ENCODE measurements around the gene ABCC8.
A peak's percentile ranks its signal among the peaks of the same experiment; 100 is the strongest.

The ABCC8 gene

DNA sequence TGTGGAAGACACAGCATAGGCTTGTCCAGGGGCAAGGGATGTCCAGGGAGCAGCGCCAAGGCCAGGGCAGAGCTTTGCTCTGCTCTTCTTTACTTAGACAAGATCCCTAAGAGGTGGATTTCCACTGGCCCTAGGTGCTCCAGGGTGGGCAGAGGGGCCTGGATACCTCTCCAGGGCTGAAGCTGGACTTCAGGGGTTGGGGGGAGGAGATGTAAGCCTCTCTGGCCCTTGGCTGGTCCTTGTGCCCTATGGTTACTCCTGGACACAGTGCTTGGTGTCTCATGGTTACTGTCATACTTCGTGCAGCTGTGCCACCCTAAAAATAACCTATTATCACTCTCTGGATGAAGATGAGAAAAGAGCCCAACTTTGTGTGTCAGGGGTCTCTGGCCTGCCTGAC, 75.3 kb downstream of the ABCC8 start:
- DNase-seq: no peak

DNA sequence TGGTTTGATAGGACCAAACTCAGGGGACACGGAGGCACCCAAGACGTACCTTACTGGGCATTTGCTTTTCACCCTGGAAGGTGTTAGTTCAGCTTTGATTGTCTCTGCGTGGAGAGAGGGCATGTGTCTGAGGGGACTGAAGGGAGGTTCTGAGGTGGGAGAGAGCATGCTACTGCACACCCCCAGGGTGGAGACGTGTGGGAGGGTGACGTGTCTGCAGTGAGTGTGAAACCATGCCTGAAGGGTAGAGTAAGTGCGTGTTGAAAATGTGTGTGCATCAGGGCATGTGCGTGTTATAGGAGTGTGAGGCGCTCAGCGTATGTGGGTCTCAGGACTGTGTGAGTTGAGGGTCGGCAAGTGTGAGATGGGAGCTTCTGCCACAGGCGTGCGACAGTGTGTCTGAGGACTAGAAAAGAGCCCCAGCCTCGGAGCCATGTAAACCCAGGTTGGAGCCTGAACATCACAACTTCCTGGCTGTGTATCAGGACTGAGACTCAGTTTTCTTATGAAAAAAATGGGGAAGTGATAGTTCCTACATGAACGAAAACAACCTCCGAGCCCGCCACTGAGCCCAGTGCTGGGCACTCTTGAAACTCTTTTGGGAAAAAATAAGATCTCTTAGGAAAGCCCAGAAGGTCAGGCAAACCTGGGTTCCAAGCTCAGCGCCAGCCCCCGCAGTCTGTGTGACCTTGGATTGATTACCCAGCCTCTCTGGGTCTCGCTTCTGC, 76.4 kb downstream of the ABCC8 start:
- DNase-seq: no peak

DNA sequence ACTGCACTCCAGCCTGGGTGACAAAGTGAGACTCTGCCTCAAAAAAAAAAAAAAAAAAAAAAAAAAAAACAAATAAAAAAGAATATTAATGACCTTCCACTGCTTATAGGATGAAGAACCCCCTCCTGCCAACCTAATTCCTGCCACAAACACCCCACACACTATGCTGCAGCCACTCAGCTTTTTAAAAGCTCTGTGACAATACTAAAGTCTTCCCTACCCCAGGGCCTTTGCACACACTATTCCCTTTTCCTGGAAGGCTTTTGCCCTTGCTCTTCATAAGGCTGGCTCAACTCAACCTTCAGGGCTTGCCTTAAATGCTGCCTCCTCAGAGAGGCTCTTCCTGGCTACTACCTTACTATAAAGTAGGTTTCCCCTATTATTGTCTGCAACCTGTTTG, 77.4 kb downstream of the ABCC8 start:
- DNase-seq: no peak

DNA sequence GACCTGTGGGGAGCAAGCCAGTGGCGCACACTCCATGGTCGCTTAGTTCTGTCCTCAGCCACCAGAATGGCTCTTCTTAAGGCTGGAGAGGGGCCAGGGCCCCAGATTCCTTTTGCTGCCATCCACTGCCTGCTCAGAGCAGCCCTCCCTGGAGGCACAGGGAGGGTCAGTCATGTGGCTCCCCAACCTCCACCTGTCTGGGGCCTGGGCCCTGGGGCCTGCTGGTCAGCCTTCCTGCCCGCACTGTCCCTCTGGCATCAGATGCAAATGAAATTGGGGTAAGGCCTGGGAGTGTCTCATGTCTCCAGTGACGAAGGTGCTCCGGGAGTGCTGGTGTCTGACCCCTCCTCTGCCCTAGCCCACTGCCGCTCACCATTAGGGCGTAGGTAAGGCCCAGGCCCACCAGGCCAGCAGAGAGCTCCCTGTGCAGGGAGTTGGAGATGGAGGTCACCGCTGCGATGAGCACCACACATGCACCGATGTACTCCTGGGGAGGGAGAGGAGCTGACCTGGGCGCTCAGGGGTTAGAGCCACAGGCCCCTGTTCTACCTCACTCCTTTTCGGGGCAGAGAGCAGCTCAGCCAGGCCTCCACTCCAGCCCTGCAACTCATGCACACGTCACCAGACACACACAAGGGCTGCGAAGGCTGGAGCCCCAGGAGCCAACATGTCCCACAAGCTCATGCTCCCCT, 79.2 kb downstream of the ABCC8 start:
- DNase-seq: no peak

DNA sequence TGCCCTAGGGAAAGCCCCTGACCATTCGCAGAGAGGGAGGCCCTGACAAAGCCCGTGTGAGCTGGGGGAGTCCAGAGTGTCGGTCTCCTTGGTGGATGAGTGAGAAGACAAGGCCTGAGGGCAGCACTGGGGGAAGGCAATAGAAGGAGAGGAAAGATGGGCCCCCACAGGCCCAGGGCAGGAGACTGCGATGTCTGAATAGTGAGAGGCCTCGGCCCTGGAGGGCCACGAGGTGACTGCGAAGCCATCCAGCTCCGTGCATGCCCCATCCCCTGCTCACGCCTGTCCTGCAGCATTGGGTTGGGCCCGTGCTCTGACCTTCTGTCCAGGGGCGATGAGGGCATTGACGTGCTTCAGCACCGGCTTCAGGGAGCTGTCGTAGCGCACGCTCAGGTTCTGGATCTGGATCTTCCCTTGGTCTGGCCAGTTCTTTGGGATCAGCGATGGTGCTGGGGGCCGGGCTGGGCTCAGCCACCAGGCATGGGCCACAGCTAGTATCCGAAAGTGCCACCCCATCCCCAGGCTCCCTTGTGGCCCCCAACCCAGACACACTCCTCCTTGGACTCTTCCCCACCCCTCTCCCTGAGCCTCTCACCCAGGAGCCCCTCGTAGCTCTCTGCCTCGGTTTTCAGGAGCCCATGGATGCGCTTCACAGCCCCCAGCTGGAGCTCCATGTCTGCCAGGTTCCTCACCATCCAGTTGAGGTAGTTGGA, 79.9 kb downstream of the ABCC8 start:
- DNase-seq: no peak

DNA sequence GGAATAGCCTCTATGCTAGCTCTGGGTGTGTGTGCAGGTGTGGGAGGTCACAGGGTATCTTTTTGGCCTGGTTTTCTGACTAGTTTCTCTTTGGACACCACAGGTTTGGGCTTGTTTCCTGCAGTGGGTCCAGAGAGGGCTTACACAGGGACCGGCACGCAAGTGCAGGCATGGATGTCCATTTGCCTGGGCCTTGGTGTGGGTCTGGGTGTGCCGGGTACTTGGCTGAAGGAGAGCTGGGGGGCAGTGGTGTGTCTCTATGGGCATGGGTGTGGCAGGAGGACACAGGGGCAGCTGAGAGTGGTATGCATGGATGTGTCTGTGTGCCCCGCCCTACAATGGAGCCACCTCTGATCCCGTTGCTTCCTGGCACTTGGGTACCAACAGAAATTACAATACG, 80.7 kb downstream of the ABCC8 start:
- DNase-seq: no peak

DNA sequence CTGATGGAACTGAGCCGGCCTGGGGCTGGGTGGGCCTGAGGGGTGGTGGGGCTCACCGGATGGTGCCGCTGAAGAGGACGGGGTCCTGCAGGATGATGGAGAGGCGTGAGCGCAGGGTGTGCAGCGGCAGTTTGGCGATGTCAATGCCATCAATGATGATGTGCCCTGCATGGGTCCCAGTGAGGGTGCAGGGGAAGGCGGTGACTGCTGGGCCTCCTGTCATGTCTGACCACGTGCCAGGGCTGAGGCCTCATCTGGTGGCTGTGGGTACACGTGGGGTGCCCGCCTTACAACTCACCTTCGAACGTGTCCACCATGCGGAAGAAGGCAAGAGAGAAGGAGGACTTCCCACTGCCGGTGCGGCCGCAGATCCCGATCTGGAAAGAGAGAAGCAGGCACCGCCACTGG, 81.1 kb downstream of the ABCC8 start:
- DNase-seq: no peak

DNA sequence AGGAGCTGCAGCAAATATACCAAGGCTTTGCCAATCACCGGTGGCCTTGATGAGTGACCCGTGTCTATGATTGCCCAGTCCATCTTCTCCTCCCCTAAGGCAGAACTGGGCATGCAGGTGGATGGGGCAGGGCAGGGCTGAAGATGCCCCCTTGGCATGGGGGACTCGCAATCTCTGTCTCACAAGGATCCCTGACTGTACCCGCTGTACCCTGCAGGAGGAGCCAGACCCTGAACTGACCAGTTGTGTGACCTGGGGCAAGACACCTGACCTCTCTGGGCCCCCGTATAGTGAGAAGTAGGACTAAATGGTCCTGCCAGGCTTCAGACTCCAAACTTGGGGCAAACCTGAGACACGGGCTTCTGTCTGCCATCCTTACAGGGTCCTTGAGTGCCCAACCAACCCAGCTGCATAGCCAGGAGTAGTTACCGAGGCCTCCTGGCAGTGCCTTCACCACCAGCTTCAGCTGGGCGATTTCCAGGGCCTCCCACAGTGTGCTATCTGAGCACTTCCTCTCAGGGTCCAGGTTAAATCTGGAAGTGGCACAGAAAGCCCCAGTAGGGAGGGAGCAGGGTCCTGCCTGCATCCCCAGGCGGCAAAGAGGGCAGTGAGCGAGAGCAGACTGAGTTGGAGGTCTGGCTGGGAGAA, 81.8 kb downstream of the ABCC8 start:
- DNase-seq: no peak

DNA sequence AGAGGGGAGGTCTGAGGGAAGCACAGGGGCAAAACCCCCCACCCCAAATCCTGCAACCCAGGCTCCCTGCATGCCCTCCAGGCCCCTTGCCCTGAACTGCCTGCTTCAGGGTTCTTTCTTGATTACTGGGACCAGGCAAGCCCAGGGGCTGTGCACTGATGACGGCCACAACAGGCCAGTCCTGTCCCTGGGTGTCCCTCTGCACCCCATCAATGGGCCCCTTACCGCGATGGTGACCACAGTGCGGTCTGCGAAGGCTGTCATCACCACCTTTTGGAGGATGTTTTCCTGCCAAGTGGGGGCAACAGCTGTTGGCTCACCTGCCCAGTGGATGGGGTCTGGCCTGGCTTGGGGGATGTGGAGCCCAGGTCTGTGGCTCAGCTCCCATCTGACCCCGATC, 83.2 kb downstream of the ABCC8 start:
- no peak for DNase-seq

DNA sequence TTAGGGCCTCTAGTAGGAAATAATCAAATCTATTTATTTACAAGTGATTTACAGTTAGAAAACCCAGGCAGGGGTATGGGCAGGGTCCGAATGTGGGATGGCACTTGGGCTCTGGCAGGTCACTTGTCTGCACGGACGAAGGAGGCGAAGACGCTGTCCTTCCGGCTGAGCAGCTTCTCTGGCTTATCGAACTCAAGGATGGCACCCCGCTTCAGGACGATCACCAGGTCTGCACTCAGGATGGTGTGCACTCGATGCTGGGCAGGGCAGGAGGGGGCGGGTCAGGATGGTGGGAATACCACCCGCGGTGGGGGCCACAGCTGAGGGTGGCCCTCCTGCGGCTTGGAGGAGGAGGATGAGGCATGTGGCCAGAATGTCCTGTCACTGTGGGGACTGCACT, 83.8 kb downstream of the ABCC8 start:
- no peak for DNase-seq

DNA sequence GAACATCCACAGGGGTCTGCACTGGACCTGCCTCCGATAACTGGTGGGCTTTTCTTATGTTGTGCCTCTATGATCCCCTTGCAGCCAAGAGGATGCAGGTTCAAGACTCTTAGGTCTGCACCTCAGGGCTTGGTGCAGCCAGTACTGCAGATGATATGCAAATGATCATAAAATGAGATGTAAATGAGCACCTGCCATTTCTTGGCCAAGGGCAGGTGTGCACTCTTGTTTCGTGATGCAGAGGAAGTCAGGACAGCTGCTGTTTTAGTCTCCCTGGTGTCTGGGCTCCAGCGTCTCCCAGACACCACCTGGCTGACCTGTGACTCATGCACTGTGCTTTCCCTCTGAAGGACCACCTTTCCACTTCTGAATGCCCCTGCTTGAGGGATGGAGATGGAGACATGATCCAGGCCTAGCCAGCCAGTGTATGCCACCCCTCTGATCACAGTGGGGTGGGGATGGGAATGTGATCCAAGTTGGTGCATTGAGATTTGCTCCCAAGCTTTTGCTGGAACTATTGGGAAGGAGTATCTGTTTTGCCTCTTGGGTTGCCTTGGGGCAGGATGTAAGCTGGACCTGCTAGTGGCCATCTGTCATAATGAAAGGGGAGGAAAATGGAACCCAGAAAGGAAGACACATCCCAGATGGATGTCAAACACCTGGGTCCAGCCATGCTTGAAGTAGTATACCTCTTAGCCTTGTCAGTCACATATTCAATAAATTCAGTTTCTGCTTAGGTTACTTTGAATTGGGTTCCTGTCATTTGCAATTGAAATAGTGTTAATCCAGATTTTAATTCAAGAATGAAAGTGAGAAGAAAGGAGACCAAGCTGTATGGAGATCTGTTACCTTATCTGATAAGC, 84.9 kb downstream of the ABCC8 start:
- DNase-seq: peak; percentile 96

DNA sequence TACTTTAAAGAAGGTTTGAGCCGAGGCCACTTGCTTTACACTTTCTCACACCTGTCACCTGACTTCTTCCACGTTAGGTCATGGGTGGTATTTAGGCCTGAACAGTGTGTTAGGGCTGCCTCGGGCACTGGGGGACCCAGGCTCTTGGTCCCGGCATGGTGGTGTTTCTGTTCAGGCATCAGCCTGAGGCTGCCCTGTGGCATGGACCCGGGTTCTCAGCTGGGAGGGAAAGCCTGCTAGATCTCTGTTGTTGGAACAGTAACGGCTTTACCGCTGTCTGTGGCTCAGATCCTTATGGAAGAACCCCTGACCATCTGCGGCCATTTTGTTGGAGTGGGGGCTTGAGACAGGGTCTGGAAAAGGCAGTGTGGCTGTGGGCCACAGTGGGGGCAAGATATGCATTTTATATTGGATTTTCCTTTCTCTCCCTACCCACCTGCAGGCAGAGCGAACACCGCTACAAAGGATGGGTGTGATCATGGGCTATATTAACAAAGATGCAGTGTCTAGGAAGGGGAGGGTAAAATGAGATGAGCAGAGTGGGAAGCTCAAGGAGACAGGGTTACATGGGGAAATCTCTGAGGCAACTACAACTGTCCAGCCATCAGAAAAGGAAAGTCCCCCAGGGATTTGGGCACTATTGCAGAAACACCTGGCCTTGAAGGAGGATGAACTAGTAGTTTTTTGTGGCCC, 86.5 kb downstream of the ABCC8 start:
- no peak for DNase-seq

DNA sequence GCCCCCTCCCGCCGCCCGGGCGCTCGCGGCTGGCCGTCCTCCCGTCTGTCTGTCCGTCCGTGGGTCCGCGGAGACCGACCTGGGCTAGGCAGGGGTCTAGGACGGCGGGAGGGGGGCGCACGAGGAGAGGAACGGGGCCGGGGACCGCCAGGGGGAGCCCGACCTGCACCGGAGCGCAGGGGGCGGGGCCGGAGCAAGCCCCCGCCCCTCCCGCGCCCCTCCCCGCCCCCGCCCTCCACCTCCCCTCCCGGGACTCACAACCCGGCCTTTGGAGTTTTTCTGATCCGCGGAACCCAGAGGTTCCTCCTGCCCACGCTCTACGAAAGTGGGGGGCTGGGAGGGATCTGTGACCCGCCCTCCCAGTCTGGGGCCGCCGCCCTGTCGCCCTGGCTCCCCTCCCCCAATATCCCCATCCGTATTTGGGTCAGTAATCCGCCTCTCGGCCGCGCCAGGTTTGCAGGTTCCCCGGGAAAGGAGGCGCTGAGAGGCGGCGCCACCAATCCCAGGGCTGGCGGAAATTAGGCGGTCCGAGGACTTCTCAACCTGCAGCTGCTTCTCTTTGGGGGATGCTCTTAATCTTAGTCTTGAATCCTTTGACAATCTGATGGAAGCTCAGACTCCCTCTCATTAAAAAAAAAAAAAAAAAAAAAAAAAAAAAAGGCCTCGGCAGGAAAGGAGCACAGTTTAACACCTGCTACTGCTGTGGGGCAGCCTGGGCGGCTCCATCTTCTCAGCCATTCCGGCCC, 87.3 kb downstream of the ABCC8 start:
- DNase-seq: peak; percentile 86

DNA sequence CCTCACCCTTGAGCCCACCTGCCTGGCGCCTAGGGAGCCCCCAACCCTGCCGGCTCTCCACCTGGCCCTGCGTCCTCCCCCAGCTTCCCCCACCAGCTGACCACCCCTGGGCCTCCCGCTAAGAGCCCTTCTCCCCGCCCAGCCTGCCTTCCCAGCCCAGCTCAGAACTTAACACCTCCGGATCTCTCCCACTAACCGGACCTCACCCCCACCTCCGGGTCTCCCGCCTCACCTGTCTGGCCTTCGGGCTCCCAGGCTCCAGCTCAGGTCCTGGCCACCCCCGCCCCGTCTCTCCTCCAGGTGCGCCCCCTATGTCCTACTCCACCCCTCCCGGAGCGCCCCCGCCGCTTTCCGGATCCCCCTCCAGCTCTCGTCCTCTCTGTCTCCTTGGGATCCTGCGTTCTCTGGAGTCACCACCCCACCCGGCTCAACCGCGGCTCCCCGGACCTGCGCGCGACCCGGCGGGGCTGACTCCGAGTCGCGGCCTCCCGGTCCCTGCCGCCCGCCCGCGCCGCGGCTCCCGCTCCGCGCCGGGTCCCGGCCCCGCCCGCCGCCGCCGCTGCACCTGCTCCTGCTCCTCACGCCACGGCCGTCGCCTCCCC, 87.9 kb downstream of the ABCC8 start, which contains the start of gene KCNJ11:
TSS of gene KCNJ11 (minus strand) at position 51 of the 602 bp plus-strand sequence. CDS start 568 bp downstream, outside the sequence.
- peak; percentile 53 for DNase-seq

DNA sequence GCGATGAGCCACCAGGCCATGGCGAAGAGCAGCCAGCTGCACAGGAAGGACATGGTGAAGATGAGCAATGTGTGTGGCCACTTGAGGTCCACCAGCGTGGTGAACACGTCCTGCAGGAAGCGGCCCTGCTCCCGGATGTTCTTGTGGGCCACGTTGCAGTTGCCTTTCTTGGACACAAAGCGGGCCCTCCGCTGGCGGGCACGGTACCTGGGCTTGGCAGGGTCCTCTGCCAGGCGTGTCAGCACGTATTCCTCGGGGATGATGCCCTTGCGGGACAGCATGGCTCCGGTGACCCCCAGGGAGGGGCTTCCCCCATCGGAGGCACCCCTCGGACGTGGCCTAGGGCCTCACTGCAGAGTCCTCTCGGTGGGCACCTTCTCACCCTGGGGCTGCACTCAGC, 88.8 kb downstream of the ABCC8 start:
- DNase-seq: no peak

DNA sequence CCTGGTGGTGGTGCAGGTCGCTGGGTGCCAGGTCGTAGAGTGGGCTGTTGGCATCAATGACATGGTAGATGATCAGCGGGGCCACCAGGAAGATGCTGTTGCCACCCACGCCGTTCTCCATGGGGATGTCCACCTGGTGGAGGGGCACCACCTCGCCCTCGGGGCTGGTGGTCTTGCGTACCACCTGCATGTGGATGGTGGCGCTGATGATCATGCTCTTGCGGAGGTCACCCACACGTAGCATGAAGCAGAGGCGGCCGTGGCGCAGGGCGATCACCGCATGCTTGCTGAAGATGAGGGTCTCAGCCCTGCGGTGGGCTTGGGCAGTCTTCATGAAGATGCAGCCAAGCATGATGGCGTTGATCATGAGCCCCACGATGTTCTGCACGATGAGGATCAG, 89.4 kb downstream of the ABCC8 start:
- no peak for DNase-seq

DNA sequence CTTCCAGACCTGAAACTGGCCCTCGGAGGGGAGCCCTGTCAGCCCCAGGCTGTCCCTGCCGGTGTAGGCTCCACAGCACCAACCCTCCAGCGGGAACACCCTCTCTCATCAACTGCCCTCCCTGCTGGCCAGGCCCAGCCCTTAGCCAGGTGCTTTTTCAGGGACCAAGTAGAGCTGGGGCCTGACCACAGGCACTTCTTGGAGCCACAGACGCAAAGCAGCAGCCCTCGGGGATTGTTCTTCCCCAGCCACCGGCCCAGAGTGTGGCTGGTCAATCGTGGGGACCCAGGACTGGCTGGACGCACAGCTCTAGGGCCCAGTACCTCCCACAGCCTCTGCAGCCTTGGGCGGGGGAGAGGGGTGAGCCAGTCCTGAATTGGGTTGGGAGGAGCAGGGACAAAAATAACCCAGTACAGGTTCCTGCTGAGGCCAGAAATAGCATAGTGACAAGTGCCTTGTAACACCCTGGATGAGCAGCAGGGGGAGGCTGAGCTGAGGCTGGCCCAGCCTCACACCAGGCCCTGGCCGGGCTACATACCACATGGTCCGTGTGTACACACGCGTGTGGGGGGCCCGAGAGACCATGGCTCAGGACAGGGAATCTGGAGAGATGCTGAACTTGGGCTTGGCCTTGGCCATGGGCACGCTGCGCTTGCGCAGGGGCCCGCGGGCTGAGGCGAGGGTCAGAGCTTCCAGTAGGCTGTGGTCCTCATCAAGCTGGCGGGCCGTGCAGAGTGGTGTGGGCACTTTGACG, 90.1 kb downstream of the ABCC8 start:
- DNase-seq: peak; percentile 38

DNA sequence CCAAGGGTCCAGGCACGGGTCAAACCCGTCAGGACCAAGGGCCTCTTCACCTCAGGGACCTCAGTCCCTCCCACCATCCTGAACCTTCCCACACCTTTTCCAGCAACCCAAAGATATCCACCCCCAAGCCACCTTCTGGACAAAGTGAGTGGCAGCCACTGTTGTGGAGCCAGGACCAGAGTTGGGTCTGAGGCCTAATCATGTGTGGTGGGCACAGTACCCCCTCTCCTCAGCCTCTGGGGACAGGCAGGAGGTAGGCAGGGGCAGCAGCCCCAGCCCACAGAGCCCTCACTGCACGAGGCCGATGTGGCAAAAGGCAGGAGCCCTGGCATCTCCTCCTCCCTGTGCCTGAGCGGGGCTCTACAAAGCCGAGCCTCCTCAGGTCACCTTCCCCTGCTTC, 90.7 kb downstream of the ABCC8 start:
- DNase-seq: no peak

DNA sequence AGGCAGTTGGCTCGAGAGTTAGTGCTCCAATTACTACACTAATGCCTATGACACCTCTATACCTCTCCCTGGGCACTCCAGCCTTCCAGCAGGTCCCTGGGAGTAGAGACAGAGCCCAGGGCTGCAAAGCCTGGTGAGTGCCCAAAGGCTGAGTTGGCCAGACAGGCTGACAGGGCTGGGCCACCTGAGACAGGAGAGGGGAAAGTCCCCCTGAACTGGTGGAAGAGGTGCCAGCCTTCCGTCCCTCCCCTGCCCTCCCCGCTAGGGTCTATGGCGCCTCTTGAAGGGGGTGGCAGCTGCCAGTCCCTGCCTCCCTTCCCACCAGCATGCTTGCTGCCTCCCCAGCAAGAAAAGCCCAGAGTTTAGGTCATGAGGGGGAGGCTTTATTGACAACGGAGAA, 91.2 kb downstream of the ABCC8 start:
- DNase-seq: no peak

DNA sequence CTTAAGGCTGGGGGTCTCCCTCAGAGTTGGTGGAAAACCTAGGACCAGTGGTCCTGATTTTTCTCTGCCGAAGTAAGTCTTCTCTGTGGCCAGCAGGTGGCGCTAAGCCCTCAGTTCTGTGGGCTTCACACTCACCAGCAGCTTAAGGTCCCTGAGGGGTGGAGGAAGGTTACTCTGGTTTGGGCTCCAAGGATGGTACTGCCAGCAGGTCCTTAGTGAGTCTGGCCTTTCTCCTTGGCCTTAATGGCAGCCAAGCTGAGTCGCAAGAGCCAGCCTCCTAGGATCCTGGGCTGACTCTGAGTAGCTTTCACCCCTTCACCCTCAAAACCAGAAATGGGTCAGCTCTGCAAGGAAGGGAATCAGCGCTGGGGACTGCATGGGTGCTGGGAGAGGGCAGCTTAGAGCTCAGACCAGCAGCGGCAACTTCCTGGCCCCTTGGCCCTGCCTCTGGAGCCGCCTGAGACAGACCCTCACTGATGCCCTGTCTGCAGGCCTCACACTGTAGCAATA, 92.6 kb downstream of the ABCC8 start:
- DNase-seq: peak; percentile 64

Data from NCI-H526 treated with DMSO at 0.1 percent for 48 hours (cell line).